ENCODE data around the gene DNAH17. TPM values are rescaled to one million over a fixed set of nuclear protein-coding genes. Genes with fewer than 3 reads are reported as not detected.

DNAH17 gene
- total RNA-seq, 4 donors from 2014 or later: 0.22 to 0.51 TPM; not detected in 2

DNA sequence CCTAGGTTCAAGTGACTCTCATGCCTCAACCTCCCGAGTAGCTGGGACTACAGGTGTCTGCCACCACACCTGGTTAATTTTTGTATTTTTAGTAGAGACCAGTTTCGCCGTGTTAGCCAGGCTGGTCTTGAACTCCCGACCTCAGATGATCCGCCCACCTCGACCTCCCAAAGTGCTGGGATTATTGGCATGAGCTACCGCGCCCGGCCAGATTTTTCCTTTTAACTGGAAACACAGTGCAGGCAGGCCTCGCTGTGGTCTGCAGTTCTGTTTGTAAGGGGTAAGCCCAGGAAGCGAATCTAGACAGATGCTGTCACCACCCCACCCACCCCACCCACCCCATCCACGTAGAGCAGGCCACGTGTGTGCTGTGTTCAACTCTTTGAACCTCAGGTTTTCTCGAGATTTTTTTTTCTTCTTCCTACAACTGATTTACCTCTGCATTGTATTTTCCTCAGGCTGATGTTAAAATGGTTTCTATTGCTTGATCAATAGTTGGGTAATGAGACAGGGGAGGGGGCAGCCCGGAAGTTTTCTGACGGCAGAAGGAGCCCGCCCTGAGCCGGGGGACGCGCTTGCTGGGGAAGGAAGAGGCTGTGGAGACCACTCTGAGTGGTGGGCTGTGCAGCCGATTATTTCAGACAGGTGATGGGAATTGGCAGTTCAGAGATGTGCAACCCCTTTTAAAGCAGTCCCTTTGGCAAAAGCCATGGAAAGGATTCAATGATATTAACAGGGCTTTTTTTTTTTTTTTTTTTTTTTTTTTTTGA is 72.9 kb downstream of the DNAH17 start:
- TF ChIP-seq, protein P1, sequence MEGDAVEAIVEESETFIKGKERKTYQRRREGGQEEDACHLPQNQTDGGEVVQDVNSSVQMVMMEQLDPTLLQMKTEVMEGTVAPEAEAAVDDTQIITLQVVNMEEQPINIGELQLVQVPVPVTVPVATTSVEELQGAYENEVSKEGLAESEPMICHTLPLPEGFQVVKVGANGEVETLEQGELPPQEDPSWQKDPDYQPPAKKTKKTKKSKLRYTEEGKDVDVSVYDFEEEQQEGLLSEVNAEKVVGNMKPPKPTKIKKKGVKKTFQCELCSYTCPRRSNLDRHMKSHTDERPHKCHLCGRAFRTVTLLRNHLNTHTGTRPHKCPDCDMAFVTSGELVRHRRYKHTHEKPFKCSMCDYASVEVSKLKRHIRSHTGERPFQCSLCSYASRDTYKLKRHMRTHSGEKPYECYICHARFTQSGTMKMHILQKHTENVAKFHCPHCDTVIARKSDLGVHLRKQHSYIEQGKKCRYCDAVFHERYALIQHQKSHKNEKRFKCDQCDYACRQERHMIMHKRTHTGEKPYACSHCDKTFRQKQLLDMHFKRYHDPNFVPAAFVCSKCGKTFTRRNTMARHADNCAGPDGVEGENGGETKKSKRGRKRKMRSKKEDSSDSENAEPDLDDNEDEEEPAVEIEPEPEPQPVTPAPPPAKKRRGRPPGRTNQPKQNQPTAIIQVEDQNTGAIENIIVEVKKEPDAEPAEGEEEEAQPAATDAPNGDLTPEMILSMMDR (IDR thresholded peaks at IDR 0.05; ENCODE audit: low read depth): no peak

DNA sequence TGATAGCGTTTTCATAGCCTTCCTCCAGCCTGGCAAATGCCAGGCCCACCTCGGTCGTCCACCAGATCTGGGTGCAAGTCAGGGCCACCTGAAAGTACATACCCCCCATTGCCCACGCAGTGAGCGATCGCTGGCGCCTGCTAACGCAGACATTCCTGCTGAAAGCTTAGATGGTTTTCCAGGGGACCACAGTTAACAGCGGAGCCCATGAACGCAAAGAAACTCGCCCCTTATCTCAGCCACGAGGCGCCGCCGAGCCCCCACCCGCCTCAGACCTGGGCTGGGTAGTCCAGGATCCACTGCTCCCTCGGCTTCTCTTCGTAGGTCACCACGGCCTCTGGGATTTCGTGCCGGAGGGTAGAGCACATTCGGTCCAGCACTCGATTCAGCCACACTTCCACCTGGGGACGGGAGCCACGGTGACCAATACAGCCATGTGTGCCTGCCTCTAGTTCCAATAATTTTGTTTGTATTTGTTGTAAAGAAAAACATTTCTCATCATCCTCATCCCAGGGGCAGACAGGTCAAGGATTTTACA is 74.5 kb downstream of the DNAH17 start:
- TF ChIP-seq, protein P1 (IDR thresholded peaks at IDR 0.05; ENCODE audit: low read depth): no peak

DNA sequence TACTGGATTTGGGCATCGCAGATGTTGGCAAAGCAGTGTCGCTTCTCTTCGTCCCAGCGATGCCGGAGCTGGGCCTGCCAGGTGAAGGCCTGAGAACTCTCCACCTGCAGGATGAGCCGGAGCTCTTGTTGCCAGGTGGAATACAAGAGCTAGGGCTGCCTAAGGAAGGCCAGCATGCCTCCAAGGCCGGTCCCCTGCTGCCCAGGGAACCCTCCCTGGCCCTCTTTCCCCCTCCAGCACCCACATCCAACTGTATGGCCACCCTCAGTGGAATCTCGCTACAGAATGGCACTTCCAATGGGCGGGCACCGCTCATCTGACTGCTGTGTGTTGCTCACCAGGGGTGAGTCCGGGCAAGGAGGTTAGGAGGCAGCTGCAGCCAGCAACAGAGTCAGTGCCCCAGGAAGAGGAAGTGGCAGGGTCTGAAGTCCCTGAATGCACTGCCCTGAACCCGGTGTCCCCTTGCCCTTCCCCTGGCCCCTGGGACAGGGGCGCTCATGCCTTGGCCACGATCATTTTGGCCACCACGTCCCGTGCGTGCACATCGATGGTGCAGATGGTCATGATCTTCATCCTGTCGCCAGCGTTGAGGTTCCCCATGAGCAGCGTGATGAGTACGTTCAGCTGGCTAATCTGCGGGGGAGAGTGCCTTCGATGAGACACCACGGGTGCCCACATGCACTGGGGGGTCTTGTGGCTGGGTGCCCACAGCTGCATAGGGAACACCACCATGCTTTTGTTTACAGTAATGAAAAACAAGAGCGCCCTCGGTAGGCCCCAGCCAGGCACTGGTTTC is 75.8 kb downstream of the DNAH17 start:
- TF ChIP-seq, protein P1 (IDR thresholded peaks at IDR 0.05; ENCODE audit: low read depth): no peak

DNA sequence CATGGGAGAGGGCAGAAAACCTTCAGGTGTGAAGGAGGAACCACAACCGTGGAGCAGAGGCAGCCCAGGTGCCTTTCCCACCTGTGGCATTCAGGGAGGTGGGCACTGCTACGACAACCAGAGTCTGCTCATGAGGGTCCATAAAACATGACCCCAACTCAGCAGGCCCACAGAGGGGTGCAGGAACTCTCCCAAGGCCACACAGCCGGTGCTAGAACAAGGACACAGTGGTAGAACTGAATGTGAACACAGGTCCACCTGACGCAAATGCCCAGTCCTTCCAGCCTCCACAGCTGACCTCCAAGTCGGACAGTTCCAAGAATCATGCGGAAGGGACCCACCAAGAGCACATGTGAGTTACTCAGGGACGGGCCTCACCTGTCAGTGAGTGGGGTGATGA is 76.4 kb downstream of the DNAH17 start:
- TF ChIP-seq, protein P1 (IDR thresholded peaks at IDR 0.05; ENCODE audit: low read depth): no peak

DNA sequence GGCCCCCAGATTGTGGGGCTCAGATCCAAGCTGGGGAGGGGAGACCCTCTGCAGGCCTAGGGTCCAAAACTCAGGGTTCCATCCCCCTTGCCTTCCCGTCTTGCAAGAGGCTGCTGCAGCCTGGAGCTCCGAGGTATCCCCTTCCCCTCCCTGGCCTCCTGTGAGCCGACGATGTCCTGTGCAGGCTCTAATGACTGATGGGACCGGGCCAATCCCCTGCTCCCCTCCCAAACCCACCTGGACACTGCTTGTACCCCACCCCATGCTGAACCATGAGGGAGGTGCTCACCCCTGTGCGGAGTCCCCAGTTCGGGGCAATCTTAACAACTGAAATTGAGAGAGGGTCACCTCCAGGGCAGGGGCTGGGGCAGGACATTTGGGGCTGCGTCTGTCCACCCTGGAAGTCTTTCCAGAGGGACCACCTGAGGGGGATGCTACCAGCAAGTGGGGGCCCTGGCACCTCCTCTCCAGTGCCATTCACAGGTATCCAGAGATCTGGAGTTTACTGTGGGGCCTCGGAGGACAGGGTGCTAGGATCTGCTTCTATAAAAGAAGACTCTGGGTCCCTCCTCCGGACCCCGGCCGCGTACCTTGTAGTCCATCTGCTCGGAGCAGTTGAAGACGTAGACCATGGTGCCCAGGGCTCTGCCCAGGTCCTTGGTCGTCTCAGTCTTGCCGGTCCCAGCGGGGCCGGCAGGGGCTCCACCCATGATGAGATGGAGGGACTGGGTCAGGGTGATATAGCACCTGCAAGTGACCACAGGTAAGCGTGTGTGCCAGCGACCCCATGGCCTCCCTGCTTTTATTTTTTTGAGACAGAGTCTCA is 77.3 kb downstream of the DNAH17 start:
- TF ChIP-seq, protein P1 (IDR thresholded peaks at IDR 0.05; ENCODE audit: low read depth): no peak

DNA sequence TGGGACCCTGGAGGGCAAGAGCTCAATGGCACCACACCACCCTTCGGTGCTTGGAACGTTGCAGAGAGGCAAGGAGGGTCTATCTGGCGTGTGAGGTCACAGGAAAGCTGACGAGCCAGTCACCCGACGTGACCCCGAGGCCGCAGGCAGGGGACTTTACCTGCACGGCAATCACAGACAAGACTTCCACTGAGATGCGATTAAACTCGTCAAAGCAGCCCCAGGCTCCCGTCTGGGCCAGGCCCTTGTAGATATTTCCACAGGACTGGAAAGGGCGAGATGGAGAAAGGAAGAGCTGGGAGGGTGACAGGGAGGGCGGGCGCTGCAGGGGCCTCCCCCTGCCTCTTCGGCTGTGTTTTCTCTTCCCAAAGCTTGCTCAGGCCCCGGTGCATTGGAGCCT is 78.3 kb downstream of the DNAH17 start:
- TF ChIP-seq, protein P1 (IDR thresholded peaks at IDR 0.05; ENCODE audit: low read depth): no peak

Data from subcutaneous adipose tissue (tissue), 4 donors.